Activated CD8-positive, alpha-beta memory T cell treated with anti-CD3 and anti-CD28 coated beads for 24 hours (primary cell): Measurements from ENCODE around the gene CCDC85C.
A peak's percentile ranks its signal among the peaks of the same experiment; 100 is the strongest.
"Not testable (repeated sequence)": the region's sequence is repeated elsewhere in the genome, so short reads cannot be mapped to it uniquely, and the experiment has no call there.

Experiments
- DNase-seq: peaks from one replicate; pipeline ENCODE4 v3.0.0-alpha.2; 2020

CCDC85C gene

GRCh38 chr14:99603471-99604277 lies at the start of gene CCDC85C:
Gene CCDC85C (minus strand): TSS chr14:99604207. CDS start chr14:99603959, 248 bp downstream.
- DNase-seq: peak; percentile 81

DNA sequence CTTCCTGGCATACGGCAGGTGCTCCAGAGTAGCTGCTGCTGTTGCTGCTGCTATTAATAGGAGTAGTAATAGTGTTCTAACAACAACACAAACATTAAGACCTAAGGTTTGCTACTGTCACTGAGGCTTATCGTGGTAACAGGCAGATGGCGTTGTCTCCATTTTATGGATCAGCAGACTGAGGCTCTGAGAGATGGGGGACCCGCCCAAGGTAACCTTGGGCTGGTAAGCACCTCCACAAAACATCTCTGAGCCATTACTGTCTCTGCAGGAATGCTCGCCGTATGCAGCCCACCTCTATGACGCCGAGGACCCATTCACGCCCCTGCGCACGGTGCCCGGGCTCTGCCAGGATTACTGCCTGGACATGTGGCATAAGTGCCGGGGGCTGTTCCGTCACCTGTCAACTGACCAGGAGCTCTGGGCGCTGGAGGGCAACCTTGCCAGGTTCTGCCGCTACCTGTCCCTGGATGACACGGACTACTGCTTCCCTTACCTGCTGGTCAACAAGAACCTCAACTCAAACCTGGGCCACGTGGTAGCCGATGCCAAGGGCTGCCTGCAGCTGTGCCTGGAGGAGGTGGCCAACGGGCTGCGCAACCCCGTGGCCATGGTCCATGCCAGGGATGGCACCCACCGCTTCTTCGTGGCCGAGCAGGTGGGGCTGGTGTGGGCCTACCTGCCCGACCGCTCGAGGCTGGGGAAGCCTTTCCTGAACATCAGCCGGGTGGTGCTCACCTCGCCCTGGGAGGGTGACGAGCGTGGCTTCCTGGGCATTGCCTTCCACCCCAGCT lies 48.1 kb upstream of the CCDC85C start:
- no peak for DNase-seq

DNA sequence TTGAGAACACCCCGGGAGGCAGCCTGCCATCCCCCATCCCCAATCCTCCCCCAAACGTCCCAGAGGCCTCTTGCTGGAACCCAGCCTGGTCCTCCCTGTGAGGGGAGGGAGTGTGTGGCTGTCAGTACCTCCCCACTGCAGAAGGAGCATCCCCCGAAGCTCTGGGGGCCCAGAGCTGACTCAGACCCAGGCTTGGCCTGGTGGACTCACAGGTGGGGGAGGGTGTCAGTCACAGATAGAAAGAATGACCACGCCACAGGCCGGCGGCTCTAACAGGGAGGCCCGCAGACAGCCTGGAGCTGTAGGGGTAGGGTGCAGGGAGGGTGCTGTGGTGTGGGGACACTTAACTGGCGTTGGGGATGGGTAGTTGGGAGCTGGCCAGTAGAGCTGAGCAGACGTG lies 46.2 kb upstream of the CCDC85C start:
- DNase-seq: no peak

GRCh38 chr14:99649643-99650042 lies 45.6 kb upstream of the CCDC85C start:
- DNase-seq: no peak

GRCh38 chr14:99649219-99649618 lies 45.2 kb upstream of the CCDC85C start:
- no peak for DNase-seq

- no peak for DNase-seq
Observed at GRCh38 chr14:99648027-99648784, 44.2 kb upstream of the CCDC85C start.

- DNase-seq: no peak
Observed at GRCh38 chr14:99647411-99647810, 43.4 kb upstream of the CCDC85C start.

DNA sequence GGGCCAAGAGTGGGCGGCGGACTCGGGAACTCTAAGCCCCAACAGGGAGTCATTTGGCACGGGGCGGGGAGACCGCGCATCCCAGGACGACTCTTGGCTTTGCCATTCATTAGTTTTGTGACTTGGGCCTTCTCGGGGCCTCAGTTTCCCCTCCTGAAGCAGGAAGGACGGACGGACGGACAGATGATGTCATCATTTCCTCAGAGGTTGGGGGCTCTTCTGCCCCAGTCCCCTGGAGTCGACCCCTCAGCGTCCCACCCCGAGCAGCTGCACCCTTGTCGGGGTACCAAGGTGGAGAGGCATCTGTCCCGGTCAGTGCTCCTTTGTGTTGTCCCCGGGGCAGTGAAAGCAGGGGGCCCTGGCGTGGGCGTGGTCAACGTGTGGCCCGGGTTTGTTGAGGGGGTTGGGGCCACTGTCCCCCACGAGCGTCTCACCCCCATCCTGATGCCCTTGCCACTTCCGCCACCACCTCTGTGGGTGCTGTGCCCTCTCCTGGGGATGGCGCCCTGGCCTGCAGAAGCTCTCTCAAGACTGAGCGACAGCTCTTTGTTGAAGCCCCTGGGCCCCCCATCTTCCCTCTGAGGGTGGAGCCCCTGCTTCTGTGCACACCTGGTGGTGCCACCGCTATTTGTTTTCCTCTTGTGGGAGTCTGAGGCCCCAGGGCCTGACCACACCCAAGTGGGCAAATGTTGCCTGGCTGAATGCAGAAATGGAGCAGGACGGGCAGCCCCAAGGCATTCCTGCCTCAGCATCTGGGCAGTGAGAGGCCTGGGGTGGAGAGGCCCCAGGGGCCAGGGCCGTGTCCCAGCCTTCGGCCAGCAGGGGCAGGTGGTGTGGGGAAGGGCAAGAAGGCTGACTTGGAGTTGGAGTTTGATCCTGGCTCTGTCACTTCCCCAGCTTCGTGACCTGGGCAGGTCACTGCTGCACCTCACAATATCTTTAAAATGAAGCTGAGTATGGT lies 41.8 kb upstream of the CCDC85C start:
- DNase-seq: no peak

DNA sequence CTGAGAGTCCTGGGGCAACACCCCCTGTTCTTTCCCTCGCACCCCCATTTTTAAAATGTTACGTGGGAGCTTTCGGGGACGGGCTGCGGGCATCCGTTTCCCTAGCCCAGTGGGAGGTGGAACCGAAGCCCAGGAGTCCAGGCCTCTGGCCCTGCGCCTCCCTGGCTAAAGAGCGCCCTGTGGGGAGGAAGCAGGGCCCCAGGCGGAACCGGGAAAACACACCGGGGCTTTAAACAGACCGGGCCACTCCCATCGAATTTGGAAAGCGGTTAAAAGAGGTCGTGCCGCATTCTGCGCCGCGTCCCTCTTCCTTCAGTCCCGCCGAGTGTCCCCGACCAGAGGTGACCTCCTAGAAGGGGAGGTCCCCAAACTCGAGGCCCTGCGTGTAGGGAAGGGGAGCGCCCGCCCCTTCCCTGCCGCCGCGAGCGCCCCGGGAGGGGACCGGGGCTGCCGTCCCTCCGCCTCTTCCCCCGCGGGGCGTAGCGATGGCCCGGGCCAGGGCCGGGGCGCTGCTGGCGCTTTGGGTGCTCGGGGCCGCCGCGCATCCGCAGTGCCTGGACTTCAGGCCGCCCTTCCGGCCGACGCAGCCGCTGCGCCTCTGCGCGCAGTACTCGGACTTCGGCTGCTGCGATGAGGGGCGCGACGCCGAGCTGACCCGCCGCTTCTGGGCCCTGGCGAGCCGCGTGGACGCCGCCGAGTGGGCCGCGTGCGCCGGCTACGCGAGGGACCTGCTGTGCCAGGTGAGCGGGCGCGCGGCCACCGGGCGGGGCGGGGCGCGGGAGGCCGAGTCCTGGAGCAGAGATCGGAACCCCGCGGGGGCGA lies 40.9 kb upstream of the CCDC85C start, which contains the start of gene HHIPL1:
HHIPL1 (plus strand) TSS at position 407 of the 822 bp plus-strand sequence; CDS start at position 486, 79 bp downstream.
- DNase-seq: no peak

DNA sequence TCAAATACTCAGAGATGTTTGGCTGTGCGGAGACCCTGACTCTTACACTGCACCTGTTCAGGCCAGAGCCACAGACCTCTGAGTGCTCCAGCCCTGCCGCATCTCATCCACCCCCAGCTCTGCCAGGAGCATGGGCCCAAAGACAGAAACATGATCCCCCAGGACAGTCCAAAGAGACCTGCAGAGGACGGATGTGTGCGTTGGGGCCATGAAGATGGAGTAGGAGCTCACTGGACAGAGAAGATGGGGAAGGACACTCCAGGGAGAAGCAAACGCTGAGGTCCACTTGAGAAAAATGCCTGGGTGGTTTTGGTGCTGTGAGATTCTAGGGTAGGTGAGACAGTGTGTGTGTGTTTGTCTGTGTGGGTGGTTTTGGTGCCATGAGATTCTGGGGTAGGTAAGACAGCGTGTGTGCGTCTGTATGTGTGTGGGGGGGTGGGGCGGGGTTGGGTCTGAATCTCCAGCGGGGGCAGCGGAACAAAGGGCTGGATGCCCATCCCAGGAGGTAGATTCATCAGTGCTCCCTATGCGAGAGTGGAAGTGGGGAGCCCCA lies 40.1 kb upstream of the CCDC85C start:
- no peak for DNase-seq

- no peak for DNase-seq
Observed at GRCh38 chr14:99643343-99643742, 39.3 kb upstream of the CCDC85C start.

- not testable (repeated sequence) for DNase-seq
Observed at GRCh38 chr14:99642771-99643170, 38.8 kb upstream of the CCDC85C start.

GRCh38 chr14:99637624-99638023 lies 33.6 kb upstream of the CCDC85C start:
- no peak for DNase-seq

GRCh38 chr14:99636487-99636886 lies 32.5 kb upstream of the CCDC85C start:
- DNase-seq: no peak

- no peak for DNase-seq
Observed at GRCh38 chr14:99635116-99635515, 31.1 kb upstream of the CCDC85C start.

DNA sequence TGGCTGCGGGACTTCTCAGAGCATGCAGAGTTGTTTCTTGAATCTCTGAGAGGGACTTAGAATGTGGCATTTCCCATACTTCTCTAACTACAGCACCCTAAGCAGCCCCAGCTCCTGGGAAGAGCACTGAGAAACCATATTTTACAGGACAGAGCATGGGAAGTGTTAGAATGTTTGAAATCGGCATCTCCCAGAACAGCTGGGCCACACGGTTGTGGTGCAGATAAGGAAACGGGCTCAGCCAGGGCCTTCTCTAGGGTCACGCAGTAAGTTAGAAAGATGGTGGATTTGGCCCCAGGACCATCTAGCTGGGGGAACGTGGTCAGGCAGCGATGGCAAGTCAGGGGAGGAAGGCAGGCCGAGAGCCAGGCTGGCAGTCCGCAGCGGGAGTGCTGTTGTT lies 30.4 kb upstream of the CCDC85C start:
- no peak for DNase-seq

DNA sequence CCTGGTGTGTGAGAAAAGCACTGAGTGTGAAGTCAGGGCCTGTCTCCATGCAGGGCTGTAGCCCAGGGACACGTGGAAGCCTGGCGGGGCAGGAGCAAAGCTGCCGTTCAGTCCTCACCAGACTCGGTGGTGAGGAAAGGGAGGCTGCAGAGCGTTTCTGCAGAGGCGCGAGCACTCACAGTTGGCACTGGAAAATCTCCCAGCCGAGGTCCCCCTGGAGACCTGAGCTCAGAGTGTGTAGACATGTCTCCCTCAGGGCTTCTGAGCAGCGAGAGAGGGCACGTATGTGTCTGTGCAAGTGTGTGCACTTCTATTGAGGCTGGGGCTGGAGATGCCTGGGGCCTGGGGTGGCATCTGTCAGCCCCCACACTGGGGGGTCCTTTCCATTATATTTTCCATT lies 29.9 kb upstream of the CCDC85C start:
- DNase-seq: no peak

DNA sequence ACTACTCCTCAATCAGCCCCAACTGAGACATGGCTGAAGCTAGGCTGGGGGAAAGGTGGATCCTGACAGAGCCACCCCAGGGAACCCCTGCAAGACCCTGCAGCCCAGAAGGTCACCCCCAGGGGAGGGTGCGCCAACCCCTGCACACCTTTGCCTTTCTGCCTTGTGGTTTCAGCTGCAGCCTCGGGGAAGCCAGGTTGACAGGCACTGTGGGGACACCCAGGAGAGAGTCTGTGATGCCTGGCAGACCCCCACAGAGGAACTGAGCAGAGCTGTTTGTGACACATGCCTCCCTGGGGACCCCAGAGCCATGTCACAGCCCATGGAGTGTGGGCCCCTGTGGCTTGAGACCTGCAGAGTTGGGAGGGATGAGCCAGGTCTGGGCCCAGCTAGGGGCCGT lies 29.1 kb upstream of the CCDC85C start:
- no peak for DNase-seq

GRCh38 chr14:99632410-99633035 lies 28.5 kb upstream of the CCDC85C start:
- no peak for DNase-seq

GRCh38 chr14:99630202-99630601 lies 26.2 kb upstream of the CCDC85C start:
- DNase-seq: no peak
